ENCODE measurements around the gene PDE8A.

The PDE8A gene

DNA sequence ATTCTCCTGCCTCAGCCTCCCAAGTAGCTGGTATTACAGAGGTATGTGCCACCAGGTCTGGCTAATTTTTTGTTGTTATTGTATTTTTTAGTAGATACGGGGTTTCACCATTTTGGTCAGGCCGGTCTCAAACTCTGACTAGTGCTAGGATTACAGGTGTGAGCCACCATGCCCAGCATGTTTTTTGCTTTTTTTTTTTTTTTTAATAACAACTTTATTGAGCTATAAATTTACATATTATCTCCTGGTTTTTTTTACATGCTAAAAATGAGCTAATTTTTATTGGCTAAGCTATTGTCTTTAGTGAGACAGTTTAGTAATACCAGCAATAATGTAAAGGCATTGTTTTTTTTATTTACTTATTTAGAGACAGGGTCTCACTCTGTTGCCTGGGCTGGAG, 105.2 kb downstream of the PDE8A start:
- DNase-seq (ENCODE audit: low spot score), result no peak
- FAIRE-seq, result no peak

DNA sequence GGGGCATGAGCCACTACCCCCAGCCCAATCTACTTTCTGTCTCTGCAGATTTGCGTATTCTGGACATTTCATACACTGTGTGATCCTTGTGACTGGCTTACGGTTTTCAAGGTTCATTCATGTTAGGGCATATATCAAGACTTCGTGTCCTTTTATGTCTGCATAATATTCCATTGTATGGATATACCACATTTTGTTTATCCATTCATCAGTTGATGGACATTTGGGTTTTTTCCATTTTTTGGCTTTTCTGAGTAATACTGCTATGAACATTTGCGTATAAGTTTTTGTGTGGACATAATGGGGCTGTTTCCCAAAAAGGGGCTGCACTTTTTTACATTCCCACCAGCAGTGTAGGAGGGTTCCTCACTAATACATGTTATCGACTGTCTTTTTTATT, 106.6 kb downstream of the PDE8A start:
- FAIRE-seq (no peak), DNase-seq (ENCODE audit: low spot score) (no peak)

DNA sequence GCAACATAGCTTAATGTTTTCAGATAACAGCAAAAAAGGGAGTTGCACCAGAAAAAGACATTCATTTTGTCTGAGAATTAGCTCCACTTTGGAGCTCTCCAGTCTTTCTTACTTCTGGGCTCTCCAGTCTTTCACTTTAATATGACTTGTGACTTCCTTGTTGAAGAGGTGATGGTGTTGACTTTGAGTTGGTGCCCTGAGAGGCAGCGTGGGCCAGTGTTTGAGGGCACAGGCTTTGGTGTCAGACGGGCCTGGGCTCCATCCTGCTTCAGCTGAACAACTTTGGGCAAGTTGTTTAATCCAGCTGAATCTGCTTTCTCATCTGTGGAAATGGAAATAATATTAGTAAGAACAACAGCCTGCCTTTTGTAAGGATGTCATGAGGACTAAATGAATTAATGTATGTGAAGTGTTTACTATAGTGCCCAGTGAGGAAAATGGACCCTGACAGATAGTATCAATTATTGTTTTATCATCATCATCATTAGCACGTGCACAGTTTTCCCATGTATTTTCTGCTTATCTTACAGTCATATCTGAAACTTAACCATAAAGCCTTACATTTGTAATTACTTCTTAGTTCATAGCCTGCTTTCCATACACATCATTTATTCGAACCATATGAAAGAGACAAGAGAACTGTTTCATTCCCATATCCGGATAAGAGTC, 108.4 kb downstream of the PDE8A start:
- no peak for DNase-seq (ENCODE audit: low spot score)
- FAIRE-seq, result no peak

DNA sequence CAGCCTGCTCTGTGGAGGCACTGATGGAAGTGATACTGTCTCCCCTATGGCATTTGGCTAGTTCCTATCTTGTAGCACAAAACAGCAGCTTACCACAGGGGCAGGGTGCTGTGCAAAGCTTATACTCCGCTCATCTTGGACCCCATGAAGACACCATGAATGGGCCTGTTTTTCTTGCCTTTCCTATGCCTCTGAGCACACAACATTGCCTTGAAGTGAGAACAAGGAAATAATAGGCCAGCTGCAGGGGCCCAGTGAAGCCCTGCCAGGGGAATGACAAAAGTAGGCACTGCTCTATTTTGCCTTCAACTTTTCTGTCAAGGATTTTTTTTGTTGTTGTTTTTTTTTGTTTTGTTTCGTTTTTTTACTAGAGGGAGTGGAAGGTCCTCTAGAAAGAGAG, 110.3 kb downstream of the PDE8A start:
- no peak for DNase-seq (ENCODE audit: low spot score)
- no peak for FAIRE-seq

DNA sequence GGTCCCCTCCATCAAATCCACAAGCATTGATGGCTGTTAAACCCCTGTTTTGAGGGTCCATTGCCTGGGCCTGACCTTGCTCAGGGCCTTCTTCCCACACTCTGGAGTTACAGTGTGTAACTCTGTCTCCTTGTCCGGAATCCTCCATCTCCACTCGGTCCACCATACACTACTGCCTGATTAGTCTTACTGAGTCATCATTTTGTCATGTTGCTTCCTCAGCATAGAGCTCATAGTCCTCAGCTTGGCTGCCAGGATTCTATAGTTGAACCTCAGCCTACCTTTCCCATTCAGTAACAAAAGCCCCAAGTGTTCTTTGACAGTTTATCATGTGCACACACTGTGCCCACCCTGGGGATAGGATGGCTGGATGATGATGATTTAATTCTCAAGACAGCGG, 113.0 kb downstream of the PDE8A start:
- FAIRE-seq, result peak; percentile 9
- no peak for DNase-seq (ENCODE audit: low spot score)

DNA sequence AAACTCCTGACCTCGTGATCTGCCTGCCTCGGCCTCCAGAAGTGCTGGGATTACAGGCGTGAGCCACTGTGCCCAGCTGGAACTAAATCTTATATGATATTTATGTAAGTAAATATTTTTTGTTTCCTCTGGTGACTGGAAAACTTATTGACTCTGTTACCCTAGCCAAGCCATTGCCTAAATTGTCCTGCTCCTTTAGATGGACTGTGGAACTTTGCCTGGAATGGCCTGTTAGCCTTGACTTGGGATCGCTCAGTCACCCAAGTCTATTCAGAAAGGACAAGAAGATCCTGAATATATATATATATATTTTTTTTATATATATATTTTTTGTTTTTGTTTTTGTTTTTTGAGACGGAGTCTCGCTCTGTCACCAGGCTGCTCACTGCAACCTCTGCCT, 113.9 kb downstream of the PDE8A start:
- FAIRE-seq (no peak), DNase-seq (ENCODE audit: low spot score) (no peak)

DNA sequence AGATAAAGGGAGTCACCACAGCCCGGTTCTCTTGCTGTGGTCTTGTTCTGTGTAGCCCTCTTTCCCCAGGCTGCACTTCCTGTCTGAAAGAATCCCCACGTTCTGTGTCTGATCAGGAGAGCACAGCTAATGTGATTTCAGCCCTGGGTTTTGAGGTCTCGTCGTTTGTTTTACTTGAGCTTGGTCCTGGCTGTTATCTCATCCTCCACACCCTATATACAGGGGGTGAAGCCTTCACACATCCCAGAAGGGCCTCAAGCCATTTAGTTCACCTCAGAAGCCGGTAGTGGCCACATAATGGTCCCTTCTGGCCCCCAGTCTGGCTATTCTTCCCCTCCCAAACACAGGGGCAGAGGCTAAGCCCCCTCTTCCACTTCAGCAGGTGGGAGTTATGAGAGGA, 115.6 kb downstream of the PDE8A start:
- DNase-seq (ENCODE audit: low spot score), result no peak
- no peak for FAIRE-seq

DNA sequence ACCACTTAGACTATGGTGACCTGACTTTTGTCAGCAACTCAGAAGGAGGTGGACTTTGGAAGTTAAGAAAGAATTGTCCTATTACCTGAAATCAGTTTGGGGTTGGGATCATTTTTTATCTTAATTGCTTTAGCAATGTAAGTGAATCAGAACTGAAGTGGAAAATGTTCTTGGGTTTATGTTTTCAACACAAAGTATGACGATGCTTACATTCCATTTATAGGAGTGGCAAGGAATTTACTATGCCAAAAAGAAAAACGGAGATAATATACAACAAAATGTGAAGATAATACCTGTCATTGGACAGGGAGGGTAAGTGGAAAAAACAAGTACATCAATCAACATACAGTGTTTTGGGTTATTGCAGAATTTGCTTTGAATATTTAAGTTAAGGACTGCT, 116.1 kb downstream of the PDE8A start:
- FAIRE-seq, result no peak
- no peak for DNase-seq (ENCODE audit: low spot score)

DNA sequence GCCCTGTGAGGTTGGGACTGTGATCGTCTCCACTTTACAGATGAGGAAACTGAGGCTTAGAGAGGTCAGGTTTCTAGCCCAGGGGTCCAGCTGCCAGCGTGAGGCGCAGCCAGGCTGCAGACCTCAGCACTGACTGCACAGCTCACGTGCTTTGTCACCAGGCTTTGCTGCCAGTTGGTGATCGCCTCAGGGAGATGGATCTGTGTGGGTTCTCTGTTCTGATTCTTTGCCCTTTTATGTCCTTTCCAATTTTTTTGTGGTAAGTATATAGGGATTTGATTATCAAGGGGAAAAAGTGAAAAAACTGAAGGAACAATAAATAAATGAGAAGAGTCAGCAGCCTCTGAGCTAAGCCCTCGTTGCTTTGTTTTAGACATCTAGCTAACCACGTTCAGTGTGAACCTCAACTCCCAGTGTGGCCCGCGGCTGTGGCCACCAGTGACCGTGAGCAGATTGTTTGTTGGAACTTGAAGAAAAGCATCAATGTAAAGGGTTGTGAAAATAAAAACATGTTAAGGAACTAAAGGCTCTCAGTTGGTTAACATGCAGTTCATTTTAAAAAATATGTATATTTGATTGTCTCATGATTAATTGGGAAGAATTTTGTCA, 117.6 kb downstream of the PDE8A start:
- DNase-seq (ENCODE audit: low spot score) (no peak), FAIRE-seq (no peak)

DNA sequence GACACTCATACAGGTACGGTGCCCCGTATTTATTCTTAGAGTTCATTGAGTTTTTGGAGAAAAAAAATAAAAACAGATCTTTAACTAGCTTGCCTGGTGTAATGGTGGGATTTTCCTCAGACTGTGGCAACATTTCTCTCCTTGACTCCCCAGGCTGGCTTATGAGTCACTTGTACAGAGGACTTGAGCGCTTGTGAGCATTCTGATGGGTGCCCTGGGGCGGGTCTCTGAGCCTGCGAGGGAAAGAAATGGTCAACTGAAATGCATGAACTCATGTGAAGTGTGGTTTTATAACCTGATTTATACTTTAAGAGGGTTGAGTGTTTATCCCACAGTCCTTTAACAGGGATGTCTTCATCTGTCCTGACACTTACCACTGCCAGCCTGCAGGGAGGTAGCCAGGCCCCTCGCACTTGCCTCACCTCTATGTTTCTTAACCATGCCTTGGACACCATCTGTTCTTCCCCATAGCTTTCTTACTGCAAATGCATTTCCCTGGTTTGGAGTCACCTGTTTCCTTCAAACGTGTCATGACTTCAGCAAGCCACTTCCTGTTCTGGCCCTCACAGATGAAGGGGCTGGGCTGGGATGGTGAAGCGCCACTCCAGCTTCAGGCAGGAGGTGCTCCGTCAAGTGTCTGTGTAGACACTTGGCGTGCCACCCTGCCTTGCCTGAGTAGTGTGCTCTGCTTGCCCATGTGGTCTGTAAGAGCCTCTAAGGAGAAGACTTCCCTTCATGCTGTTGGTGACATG, 118.7 kb downstream of the PDE8A start:
- FAIRE-seq (no peak), DNase-seq (ENCODE audit: low spot score) (no peak)

DNA sequence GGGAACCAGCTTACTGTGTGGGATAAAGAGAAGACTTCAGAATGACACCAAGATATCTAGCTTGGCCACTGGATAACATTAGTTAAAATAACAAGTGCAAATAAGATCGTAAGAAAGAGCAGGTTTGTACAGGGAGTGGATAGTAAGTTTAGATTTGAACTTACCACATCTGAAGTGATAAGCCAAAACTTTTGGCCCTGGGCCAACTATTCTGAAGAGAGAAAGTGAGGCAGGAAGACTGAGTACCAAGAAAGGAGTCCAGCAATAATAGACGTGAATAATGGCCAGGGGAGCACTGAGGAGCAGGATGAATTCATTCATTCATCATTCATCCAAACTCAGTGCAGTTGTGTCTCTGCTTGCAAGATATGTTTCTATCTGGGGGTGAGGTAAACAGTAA, 122.9 kb downstream of the PDE8A start:
- DNase-seq (ENCODE audit: low spot score) (no peak), FAIRE-seq (no peak)

DNA sequence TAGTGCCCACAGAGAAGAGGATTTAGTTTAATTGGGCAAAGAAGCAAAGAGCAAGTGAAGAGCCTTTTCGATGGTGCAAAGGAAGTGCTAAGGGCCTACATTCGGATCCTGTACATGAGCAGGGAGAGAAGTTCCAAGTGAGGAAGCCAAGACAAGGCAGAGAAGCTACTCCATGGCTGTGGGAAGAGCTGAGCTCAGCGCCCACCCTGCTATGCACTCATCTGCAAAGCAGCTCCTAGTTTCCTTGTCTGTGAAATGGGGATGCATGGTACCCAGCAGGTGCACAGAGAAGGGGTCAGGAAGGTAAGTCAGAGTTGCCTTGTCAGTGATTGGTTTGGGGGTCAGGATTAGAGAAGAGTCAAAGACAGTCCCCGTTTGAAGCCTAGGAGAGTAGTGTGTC, 126.5 kb downstream of the PDE8A start:
- DNase-seq (ENCODE audit: low spot score) (no peak), FAIRE-seq (no peak)

DNA sequence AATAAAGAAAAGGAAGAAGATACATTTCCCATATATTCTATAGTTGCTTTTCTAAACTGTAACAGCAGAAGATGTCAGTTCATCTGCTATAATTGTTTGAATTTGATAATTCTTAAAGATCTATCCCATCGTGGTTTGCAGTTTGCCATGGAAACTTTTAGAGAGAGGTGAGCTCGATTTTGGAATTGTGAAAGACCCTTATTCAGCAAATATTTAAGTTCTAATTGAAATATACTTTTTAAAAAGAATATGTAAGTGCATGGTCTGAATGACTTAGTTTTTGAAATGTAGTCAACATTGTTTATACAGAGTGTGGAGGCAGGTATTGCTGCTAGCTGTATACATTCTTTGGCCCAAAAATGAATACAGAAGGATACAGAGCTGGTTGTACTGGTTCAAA, 127.7 kb downstream of the PDE8A start:
- FAIRE-seq (no peak), DNase-seq (ENCODE audit: low spot score) (no peak)

DNA sequence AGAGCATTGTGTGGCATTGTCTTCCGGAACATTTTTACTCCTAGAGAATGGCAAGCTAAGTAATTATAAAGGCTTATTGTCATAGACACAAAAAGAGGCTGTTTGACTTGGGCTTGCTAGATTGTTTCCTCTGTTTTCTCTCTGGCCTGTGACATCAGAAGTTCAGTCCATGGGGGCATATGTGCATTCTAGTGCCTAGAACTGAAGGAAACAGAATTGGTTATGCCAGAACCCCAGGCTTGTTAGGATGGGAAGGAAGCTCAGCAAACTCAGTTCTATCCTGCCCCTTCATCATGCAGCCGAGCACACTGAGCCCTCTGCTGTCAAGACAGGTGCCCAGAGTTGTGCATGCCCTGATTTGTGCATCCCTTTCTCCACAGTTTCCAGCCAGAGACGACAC, 131.3 kb downstream of the PDE8A start:
- FAIRE-seq (no peak), DNase-seq (ENCODE audit: low spot score) (no peak)

DNA sequence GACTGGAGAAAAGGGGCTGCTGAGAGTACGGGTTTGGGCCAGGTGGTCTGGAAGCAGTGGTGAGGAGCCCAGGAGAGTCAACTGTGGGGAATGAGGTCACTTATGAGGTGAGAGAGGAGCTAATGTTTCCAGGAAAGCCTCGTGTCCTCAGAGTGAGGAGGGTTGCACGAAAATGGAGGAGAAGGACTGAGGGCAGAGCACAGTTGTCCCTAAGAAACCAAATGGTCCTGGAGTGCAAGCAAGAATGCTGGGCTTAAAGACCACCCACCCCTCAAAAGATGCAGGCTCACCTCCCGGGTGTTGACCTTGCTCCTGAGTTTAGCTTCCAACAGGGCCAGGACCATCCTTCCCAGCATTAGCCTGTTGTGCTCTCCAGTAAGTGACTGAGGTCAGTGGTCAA, 133.2 kb downstream of the PDE8A start:
- no peak for DNase-seq (ENCODE audit: low spot score)

DNA sequence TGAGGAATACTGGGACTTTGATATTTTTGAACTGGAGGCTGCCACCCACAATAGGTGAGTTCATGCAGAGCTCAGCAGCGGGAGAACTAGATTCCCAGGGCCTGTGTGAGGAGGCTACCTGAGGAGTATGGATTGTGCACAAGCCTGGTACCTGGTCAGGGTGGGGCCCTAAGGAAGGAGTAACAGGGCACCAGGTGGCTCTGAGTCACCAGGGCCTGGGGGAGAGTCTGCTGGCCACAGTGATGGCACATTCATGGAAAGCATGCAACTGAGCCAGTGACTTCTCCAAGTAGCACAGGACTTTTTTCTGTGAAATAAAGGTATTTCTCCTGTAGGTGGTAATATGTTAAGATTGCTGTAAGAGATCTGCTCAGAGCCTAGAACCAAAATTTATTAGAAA, 134.4 kb downstream of the PDE8A start:
- FAIRE-seq, result no peak
- no peak for DNase-seq (ENCODE audit: low spot score)

More for the DNA sequence above, 133.2 kb downstream of the PDE8A start:
- no peak for FAIRE-seq

DNA sequence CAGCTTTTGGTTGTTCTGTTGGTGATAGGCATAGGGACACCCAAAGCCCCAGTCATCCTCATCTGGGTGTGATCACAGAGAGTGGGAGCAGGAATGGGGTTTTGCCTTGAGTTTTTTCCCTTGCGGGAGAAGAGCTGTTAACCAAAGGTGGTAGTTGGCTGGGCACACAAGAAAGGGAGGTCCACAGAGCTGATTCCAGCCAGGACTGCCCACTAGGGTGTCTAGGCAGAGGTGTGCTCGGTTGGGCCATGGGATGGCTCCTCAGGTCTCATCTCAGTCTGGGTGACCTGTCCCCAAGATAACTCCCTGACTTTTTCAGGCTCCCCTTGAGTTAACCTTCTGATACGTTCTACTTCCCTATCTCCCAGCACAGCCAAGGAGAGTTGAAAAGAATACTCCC, 134.8 kb downstream of the PDE8A start:
- no peak for FAIRE-seq
- DNase-seq (ENCODE audit: low spot score), result no peak

DNA sequence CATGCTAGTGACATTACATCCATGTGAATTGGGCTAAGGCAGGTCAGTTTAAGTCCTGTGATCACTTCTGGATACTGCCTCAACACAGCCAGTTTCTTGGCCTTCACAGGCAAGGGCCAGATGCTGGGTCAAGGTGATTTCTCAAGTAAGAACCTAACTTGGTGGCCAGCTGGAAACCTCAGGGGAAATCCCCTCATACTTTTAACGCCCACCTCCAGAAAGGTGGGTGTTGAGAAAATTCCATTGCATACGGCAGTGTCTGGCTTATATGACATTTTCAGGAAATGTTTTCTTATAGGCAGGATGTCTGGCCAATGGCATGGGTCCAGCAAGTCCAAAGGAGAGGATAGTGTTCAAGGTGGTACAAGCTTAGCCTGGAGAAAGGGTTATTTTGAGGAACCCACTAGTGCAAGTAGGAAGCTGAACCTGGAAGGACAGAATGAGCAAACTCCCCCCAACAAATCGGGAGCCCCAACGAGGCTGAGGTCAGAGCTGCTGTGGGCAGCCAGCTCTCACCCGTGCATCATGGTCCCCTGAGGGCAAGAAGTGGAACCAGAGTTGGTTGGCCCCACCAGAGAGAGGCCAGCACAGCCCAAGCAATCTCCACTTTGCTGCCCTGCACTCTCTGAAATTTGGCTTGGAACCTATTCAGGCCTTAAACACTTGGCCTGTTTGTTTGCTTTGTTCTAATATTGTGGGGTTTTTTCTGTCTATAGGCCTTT, 135.4 kb downstream of the PDE8A start:
- FAIRE-seq, result no peak
- no peak for DNase-seq (ENCODE audit: low spot score)

DNA sequence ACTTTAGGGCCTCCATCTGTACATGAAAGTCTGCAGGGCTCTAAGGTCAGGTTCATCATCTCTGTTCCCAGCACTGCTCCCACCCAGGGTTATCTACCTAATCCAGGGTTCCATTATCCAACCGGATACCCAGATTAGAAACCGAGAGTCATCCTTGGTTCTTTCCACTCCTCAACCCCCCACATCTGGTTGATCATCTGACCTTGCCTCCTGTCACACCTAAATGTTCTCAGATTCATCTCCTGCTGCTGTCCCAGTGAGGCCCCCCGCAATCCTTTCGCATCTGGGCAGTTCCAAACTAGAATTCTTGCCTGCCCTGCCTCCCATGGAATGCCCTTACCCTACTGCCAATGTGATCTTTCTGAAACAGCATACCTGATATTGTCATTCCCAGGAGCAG, 136.5 kb downstream of the PDE8A start:
- FAIRE-seq (no peak), DNase-seq (ENCODE audit: low spot score) (no peak)

DNA sequence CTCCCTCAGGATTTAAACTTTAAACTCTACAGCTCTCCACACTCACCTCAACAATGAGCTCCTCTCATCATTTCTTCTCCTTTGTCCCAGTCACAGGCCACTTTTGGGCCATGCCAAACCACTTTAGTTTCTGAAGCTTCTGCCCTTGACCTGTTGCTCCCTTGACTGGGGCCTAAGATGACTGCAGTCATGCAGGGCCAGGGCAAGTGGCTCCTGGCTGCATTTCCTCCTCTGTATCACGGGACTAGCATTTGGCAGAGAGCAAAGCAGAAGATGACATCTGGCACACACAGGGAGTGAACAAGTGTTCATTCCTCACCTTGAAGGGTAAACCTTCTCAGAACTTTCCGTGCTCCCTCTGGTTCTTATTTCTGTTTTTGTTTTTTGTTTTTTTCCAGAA, 136.9 kb downstream of the PDE8A start:
- FAIRE-seq, result no peak
- DNase-seq (ENCODE audit: low spot score), result no peak

DNA sequence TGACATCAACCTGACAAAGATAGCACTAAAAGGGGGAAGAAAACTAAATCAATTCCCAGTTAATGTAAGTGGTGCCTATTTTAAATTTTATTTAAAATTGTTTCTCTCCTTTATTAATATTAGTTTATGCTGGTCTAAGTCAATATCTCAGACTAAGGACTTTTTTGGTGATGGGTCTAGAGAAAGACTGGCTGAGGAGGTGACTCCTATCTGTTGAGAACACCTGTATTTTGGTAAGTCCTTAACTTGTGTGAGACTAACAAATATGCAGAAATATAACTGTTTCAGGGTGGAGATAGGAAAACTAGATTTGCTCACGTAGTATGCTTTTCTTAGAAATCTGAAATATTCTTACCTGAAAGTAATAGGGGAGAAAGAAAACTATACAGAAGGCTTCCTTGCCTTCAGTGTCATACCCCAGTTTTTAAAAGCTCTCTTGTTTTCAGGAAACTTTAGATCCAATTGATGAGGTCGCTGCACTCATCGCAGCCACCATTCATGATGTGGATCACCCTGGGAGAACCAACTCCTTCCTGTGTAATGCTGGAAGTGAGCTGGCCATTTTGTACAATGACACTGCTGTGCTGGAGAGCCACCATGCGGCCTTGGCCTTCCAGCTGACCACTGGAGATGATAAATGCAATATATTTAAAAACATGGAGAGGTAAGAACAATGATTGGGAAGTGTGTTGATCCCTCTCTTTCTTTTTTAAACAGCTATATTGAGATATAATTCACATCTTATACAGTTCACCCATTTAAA, 138.9 kb downstream of the PDE8A start:
- no peak for FAIRE-seq
- DNase-seq (ENCODE audit: low spot score), result no peak

DNA sequence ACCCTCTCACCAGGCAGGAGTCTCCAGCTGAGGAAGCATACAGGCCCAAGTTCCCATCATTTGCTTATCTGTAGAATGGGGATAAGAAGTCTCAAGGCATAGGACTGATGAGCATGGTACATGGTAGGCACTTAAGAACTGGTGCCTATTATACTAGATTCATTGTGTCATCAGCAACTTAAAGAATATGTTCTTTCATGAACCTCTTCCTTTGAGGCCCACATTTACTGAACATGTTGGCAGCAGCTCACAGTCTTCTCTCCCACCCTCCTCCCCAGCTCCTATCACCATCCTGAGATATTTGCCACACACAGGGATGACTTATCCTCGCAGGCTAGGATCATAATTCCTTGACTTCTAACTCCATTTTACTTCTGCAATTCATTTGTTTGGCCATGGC, 142.5 kb downstream of the PDE8A start:
- DNase-seq (ENCODE audit: low spot score) (no peak), FAIRE-seq (peak; percentile 13)
